ENCODE data around the gene KCTD11. TPM values are rescaled to one million over a fixed set of nuclear protein-coding genes. Genes with fewer than 3 reads are reported as not detected.
A peak's percentile ranks its signal among the peaks of the same experiment; 100 is the strongest.

Gene KCTD11
- total and polyA plus RNA-seq, 2 experiments from 2014 or later, result 14.0 to 15.9 TPM

DNA sequence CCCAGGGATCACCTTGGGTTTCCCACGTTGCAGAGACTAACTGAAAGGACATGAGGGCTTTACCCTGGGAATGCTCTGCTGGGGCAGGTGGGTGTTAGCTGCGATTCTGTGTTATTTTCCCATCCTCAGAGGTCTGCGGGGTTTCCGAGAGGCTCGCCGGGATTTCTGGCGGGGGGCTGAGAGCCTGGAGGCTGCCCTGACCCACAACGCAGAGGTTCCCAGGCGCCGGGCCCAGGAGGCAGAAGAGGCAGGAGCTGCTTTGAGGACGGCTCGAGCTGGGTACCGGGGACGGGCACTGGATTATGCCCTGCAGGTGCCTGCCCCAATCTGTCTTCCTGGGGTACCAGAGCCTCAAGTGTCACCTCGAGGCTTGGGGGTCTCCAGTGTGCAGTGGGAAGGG lies 8.7 kb upstream of the KCTD11 start:
- peaks cover 2% of the 10 kb centered on the region for H3K4me1 ChIP-seq (ENCODE audit: low read depth)
- TF ChIP-seq, protein P1, sequence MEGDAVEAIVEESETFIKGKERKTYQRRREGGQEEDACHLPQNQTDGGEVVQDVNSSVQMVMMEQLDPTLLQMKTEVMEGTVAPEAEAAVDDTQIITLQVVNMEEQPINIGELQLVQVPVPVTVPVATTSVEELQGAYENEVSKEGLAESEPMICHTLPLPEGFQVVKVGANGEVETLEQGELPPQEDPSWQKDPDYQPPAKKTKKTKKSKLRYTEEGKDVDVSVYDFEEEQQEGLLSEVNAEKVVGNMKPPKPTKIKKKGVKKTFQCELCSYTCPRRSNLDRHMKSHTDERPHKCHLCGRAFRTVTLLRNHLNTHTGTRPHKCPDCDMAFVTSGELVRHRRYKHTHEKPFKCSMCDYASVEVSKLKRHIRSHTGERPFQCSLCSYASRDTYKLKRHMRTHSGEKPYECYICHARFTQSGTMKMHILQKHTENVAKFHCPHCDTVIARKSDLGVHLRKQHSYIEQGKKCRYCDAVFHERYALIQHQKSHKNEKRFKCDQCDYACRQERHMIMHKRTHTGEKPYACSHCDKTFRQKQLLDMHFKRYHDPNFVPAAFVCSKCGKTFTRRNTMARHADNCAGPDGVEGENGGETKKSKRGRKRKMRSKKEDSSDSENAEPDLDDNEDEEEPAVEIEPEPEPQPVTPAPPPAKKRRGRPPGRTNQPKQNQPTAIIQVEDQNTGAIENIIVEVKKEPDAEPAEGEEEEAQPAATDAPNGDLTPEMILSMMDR (IDR thresholded peaks at IDR 0.05; ENCODE audit: low read depth, low read length), result no peak
- H3K36me3 ChIP-seq, result no peaks in the 10 kb centered on the region
- H3K4me3 ChIP-seq, result no peak overlapping the region
- H3K9me3 ChIP-seq (ENCODE audit: low read depth), result no peaks in the 10 kb centered on the region
- H3K27ac ChIP-seq, result no peak overlapping the region
- no peak for DNase-seq (ENCODE audit: low read depth in 1 of 2, low spot score in 1 of 2)
- H3K27me3 ChIP-seq, result no peaks in the 10 kb centered on the region

DNA sequence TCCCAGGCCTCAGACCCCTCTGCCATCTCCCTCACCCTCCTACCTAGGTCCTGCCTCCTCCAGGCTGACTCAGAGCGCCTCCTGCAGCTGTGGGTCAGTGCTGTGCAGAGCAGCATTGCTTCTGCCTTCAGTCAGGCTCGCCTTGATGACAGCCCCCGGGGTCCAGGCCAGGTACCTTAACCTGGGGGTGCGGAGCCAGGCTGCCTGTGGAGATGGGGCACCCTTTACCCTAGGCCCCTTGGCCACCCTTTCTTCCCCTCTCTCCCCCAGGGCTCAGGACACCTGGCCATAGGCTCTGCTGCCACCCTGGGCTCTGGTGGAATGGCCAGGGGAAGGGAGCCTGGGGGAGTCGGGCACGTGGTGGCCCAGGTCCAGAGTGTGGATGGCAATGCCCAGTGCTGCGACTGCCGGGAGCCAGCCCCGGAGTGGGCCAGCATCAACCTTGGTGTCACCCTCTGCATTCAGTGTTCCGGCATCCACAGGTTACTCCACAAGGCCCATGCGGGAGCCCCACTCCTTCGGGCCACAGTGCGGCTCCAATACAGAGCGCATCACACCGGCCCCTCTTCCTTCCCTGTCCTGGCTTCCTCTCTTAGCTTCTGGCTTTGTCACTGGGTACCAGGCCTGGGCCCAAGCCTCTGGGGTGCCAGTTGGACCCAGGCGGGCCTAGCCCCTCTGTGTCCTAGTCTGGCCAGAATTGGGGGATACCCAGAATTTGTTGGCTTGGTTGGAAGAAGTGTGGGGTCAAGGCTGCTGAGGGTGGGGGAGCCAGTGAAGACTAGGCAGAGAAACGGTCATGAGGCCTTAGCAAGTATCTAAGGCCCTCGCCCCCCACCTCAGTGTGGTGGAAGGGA lies 5.0 kb upstream of the KCTD11 start:
- Histone ChIP-seq H3K27ac (peak overlapping the region; percentile 58), H3K36me3 (no peaks in the 10 kb centered on the region), H3K4me3 (no peak overlapping the region), H3K27me3 (no peaks in the 10 kb centered on the region), H3K9me3 (ENCODE audit: low read depth) (no peaks in the 10 kb centered on the region), H3K4me1 (ENCODE audit: low read depth) (peaks cover 7% of the 10 kb centered on the region)
- DNase-seq (ENCODE audit: low read depth in 1 of 2, low spot score in 1 of 2), result no peak
- TF ChIP-seq, protein P1 (IDR thresholded peaks at IDR 0.05; ENCODE audit: low read depth, low read length), result no peak

DNA sequence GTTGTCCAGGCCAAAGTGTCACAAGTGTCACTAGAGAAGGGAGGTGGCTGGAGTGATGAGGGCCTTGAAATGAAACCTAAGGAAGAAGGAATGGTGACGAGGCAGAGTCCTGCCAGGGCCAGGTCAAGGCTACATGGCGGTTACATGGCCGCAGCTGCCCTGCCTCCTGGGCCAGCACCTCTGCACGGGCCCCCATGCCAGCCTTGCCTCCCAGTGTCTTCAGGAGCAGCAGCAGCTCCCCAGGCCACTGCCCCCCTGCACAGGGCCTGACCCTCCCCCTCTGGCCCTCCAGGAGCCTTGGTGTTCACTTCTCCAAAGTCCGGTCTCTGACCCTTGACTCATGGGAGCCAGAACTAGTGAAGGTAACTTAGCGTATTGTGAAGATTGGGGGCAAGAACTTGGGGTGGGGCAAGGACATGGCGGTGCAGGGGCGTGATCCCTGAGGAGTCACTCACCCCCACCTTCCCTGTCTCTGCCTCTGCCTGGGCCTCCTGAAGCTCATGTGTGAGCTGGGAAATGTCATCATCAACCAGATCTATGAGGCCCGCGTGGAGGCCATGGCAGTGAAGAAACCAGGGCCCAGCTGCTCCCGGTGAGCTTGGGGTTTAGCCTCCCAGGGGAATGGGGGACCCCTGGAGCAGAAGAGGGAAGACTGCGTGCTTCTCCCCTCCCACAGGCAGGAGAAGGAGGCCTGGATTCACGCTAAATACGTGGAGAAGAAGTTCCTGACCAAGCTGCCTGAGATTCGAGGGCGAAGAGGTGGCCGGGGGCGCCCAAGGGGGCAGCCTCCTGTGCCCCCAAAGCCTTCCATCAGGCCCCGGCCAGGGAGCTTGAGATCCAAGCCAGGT lies 4.1 kb upstream of the KCTD11 start:
- H3K36me3 ChIP-seq, result no peaks in the 10 kb centered on the region
- peaks cover 11% of the 10 kb centered on the region for H3K4me1 ChIP-seq (ENCODE audit: low read depth)
- H3K27me3 ChIP-seq, result no peaks in the 10 kb centered on the region
- H3K9me3 ChIP-seq (ENCODE audit: low read depth), result no peaks in the 10 kb centered on the region
- H3K27ac ChIP-seq, result peak overlapping the region; percentile 58
- DNase-seq (ENCODE audit: low read depth in 1 of 2, low spot score in 1 of 2), result no peak
- no peak overlapping the region for H3K4me3 ChIP-seq
- TF ChIP-seq, protein P1 (IDR thresholded peaks at IDR 0.05; ENCODE audit: low read depth, low read length), result no peak

DNA sequence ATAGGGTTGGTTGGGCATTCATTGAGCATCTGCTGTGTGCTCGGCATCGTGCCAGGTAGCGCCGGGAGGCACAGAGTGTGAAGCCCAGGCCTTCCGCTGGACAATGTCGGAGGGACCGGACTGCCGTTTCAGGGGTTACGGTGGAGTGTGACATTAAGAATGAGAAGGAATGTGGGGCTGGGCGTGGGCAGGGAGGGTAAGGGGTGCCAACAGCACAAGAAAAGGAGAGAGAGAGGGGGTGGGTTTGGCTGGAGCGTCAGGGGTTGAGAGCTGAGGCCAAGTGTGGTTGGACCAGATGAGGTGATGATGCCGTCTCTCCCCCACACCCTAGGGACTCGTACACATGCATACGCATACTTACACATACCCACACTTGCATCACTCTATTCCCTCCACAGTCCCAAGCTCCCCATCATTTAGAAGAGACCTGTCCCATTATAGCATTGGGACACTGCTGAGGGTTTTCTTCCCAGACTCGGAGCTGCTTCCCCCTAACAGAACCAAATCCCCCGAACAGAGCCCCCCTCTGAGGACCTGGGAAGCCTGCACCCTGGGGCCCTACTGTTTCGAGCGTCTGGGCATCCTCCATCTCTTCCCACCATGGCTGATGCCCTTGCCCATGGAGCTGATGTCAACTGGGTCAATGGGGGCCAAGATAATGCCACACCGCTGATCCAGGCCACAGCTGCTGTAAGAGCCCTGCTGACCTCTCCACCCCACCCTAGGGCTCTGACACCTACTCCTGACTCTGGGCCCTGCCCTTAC lies 3.3 kb upstream of the KCTD11 start:
- Histone ChIP-seq H3K27ac (no peak overlapping the region), H3K9me3 (ENCODE audit: low read depth) (no peaks in the 10 kb centered on the region), H3K27me3 (no peaks in the 10 kb centered on the region), H3K36me3 (no peaks in the 10 kb centered on the region), H3K4me3 (no peak overlapping the region), H3K4me1 (ENCODE audit: low read depth) (peaks cover 13% of the 10 kb centered on the region)
- TF ChIP-seq, protein P1 (IDR thresholded peaks at IDR 0.05; ENCODE audit: low read depth, low read length), result no peak
- peak in 1 of 2 donors; percentile 62 for DNase-seq (ENCODE audit: low read depth in 1 of 2, low spot score in 1 of 2)

DNA sequence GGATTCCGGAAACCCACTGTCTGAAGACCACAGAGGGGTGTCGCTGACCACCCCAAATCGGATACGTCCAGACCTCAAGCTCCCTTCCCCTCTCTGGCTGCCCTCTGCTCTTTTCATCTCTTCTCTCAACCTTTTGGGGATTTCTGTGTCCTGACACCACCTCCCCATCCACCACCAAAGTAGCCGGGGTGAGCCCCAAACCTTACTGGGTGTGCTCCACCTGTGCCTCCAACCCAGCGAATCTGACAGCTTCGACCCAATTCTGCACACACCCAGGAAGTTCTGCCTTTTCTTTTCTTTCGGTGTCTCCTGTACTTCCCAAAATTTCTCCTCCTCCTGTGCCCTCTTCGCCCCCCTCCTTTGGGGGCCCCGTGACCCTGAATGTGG lies 534 bp downstream of the KCTD11 start:
- no peaks in the 10 kb centered on the region for H3K27me3 ChIP-seq
- H3K4me1 ChIP-seq (ENCODE audit: low read depth), result peaks cover 13% of the 10 kb centered on the region
- peak overlapping the region; percentile 97 for H3K27ac ChIP-seq
- H3K36me3 ChIP-seq, result no peaks in the 10 kb centered on the region
- TF ChIP-seq, protein P1 (IDR thresholded peaks at IDR 0.05; ENCODE audit: low read depth, low read length), result peak; percentile 52
- DNase-seq (ENCODE audit: low read depth in 1 of 2, low spot score in 1 of 2), result no peak
- H3K9me3 ChIP-seq (ENCODE audit: low read depth), result no peaks in the 10 kb centered on the region
- peak overlapping the region; percentile 54 for H3K4me3 ChIP-seq

All from cardiac muscle cell (in vitro differentiated cells and primary cell).